GM23338 (cell line): ENCODE measurements around the gene AIF1L.

Experiments
- CREB1 ChIP-seq: fragments of 250-450 bp; sonication (Bioruptor Pico); IDR thresholded peaks from 2 replicates; pipeline ENCODE4 v1.5.0; 2020; ENCODE audit warnings: low read depth, mild to moderate bottlenecking, moderate library complexity
- CTCF ChIP-seq, 2 experiments: fragments of 200-600 bp in 1 of 2; sonication (generic) in 1 of 2; conservative IDR thresholded peaks; 2 replicates each; pipeline versions ENCODE4 v1.5.1 to v1.6.1; 2016 to 2017; ENCODE audit warnings: antibody characterized with exemption in 2 of 2, low read depth in 2 of 2, mild to moderate bottlenecking in 2 of 2, moderate library complexity in 1 of 2
- EZH2 ChIP-seq: fragments of 200-600 bp; sonication (generic); IDR thresholded peaks from one replicate; pipeline ENCODE4 v1.8.0; 2017; ENCODE audit warnings: antibody characterized with exemption, mild to moderate bottlenecking, low read depth; ENCODE audit not compliant: unreplicated experiment
- EZH2phosphoT487 ChIP-seq: fragments of 200-600 bp; sonication (generic); IDR thresholded peaks from one replicate; pipeline ENCODE4 v1.8.1; 2018; ENCODE audit warnings: antibody characterized with exemption; ENCODE audit not compliant: unreplicated experiment
- POLR2AphosphoS5 ChIP-seq: IDR thresholded peaks from 2 replicates; pipeline ENCODE4 v1.6.1; 2016; ENCODE audit warnings: antibody characterized with exemption, low read depth
- ZNF331 ChIP-seq: fragments of 250-450 bp; sonication (Bioruptor Pico); IDR thresholded peaks from 2 replicates; pipeline ENCODE4 v1.5.0; 2020; ENCODE audit warnings: low read depth, mild to moderate bottlenecking, moderate library complexity

GRCh38 chr9:131094622-131095021 lies 1.7 kb upstream of the AIF1L start:
- TF ChIP-seq CTCF (conservative IDR thresholded peaks at IDR 0.05; ENCODE audit: low read depth in 2 of 2) (no peak), EZH2phosphoT487 (no peak), ZNF331 (CRISPR knock-in tag) (no peak), EZH2 (no peak), CREB1 (no peak), POLR2AphosphoS5 (no peak)
